IPS DF 6.9 (cell line): ENCODE data around the gene PDZRN3.

Experiments
- DNase-seq: peaks from one replicate; pipeline ENCODE4 v3.0.0-alpha.2; 2013; ENCODE audit warnings: low read depth, low spot score
- H3K27ac ChIP-seq: one replicate; pipeline ENCODE4 v1.5.1; 2013; ENCODE audit warnings: low read length, control low read depth
- H3K27me3 ChIP-seq: 2 replicates; pipeline ENCODE4 v1.6.1; 2013; ENCODE audit warnings: mild to moderate bottlenecking, low read length; ENCODE audit not compliant: control insufficient read depth, insufficient read depth
- H3K36me3 ChIP-seq: 2 replicates; pipeline ENCODE4 v1.6.1; 2013; ENCODE audit warnings: low read length; ENCODE audit not compliant: control insufficient read depth, insufficient read depth
- H3K4me1 ChIP-seq: 2 replicates; pipeline ENCODE4 v1.6.1; 2013; ENCODE audit warnings: low read length; ENCODE audit not compliant: control insufficient read depth, insufficient read depth
- H3K4me3 ChIP-seq: 2 replicates; pipeline ENCODE4 v1.5.1; 2013; ENCODE audit warnings: mild to moderate bottlenecking, low read length
- H3K9me3 ChIP-seq: 2 replicates; pipeline ENCODE4 v1.6.1; 2013; ENCODE audit warnings: low read length, inconsistent platforms; ENCODE audit not compliant: control insufficient read depth, insufficient read depth
- WGBS: extraction: QIAGEN DNeasy Blood & Tissue Kit; methylation state at CpG from one replicate; pipeline ENCODE4 v1.1.7; 2013; ENCODE audit warnings: mixed read lengths, missing lambda C conversion rate; ENCODE audit not compliant: insufficient read length, insufficient coverage; 5-methylcytosine and 5-hydroxymethylcytosine counted together

The PDZRN3 gene

GRCh38 chr3:73609315-73609641 lies 15.5 kb downstream of the PDZRN3 start:
- Histone ChIP-seq H3K27me3 (no peaks in the 10 kb centered on the region), H3K36me3 (no peaks in the 10 kb centered on the region), H3K4me1 (no peaks in the 10 kb centered on the region; the same call in 1 of the 2 replicates), H3K9me3 (no peaks in the 10 kb centered on the region), H3K4me3 (no peak overlapping the region), H3K27ac (no peak overlapping the region)
- DNase-seq: no peak
- no CpG with 5 or more reads among the region's 5 CpGs for WGBS

GRCh38 chr3:73608456-73609314 lies 16.1 kb downstream of the PDZRN3 start:
- WGBS: no CpG with 5 or more reads among the region's 12 CpGs
- DNase-seq: no peak

GRCh38 chr3:73605861-73606260 lies 18.9 kb downstream of the PDZRN3 start:
- Histone ChIP-seq H3K4me1 (peaks cover 2% of the 10 kb centered on the region; the same call in 1 of the 2 replicates), H3K9me3 (no peaks in the 10 kb centered on the region), H3K27ac (no peak overlapping the region), H3K4me3 (no peak overlapping the region), H3K36me3 (no peaks in the 10 kb centered on the region), H3K27me3 (no peaks in the 10 kb centered on the region)
- no peak for DNase-seq

More at GRCh38 chr3:73608456-73609314, 16.1 kb downstream of the PDZRN3 start:
- H3K9me3 ChIP-seq: no peaks in the 10 kb centered on the region
- H3K36me3 ChIP-seq: no peaks in the 10 kb centered on the region
- no peaks in the 10 kb centered on the region; the same call in 1 of the 2 replicates for H3K4me1 ChIP-seq
- no peak overlapping the region for H3K27ac ChIP-seq
- no peak overlapping the region for H3K4me3 ChIP-seq
- H3K27me3 ChIP-seq: no peaks in the 10 kb centered on the region

DNA sequence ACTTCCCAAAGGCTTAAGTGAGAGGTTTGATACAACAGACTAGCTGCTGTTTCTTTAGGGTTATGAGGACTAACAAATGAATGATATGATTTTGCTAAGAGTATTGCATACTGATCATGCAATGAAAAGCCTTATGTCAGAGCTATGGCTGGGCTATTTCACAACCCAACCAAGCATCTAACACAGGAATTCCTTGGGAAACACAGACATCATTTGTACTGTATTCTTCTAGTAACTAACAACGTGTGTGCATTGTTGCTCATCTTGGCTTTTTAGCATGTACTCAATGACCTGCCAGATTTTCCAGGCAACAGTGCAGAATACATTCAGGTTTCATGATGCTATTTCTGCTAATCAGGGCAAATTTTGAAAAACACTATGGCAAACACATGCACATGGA lies 19.3 kb downstream of the PDZRN3 start:
- no peaks in the 10 kb centered on the region for H3K27me3 ChIP-seq
- no peaks in the 10 kb centered on the region for H3K9me3 ChIP-seq
- DNase-seq: no peak
- peaks cover 2% of the 10 kb centered on the region; the same call in 1 of the 2 replicates for H3K4me1 ChIP-seq
- H3K4me3 ChIP-seq: no peak overlapping the region
- no peaks in the 10 kb centered on the region for H3K36me3 ChIP-seq
- H3K27ac ChIP-seq: no peak overlapping the region
- WGBS: no CpG with 5 or more reads among the region's 1 CpG

GRCh38 chr3:73604451-73604850 lies 20.3 kb downstream of the PDZRN3 start:
- H3K27ac ChIP-seq: no peak overlapping the region
- H3K9me3 ChIP-seq: no peaks in the 10 kb centered on the region
- DNase-seq: no peak
- no peak overlapping the region for H3K4me3 ChIP-seq
- no peaks in the 10 kb centered on the region for H3K36me3 ChIP-seq
- H3K27me3 ChIP-seq: no peaks in the 10 kb centered on the region
- no CpG with 5 or more reads among the region's 3 CpGs for WGBS
- peaks cover 2% of the 10 kb centered on the region; the same call in 1 of the 2 replicates for H3K4me1 ChIP-seq

- no CpG with 5 or more reads among the region's 1 CpG for WGBS
- Histone ChIP-seq H3K4me1 (peaks cover 2% of the 10 kb centered on the region; the same call in 1 of the 2 replicates), H3K27me3 (no peaks in the 10 kb centered on the region), H3K27ac (no peak overlapping the region), H3K36me3 (no peaks in the 10 kb centered on the region), H3K4me3 (no peak overlapping the region), H3K9me3 (no peaks in the 10 kb centered on the region)
- DNase-seq: no peak
Observed at GRCh38 chr3:73603762-73604171, 21.0 kb downstream of the PDZRN3 start.

DNA sequence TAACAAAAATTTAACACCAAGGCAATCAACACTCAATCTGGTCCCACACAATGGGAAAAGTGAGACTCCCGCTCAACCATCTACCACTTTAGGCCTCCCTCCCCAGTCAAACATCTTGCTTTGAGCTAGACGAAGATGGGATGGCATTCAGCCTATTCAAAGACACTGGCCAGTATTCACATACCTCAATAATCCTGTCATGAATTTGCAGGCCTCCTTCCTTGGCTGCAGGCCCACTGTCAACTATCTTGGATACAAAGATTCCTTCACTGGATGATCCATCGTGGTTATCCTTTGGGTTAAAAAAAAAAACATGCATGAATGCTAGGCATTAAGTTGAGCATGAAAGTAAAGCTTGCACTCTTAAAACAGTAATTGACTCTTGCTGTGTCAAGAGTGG lies 22.6 kb downstream of the PDZRN3 start:
- DNase-seq: no peak
- no peak overlapping the region for H3K4me3 ChIP-seq
- no CpG with 5 or more reads among the region's 3 CpGs for WGBS
- no peaks in the 10 kb centered on the region for H3K27me3 ChIP-seq
- peaks cover 2% of the 10 kb centered on the region; the same call in 1 of the 2 replicates for H3K4me1 ChIP-seq
- no peak overlapping the region for H3K27ac ChIP-seq
- H3K9me3 ChIP-seq: no peaks in the 10 kb centered on the region
- no peaks in the 10 kb centered on the region for H3K36me3 ChIP-seq

DNA sequence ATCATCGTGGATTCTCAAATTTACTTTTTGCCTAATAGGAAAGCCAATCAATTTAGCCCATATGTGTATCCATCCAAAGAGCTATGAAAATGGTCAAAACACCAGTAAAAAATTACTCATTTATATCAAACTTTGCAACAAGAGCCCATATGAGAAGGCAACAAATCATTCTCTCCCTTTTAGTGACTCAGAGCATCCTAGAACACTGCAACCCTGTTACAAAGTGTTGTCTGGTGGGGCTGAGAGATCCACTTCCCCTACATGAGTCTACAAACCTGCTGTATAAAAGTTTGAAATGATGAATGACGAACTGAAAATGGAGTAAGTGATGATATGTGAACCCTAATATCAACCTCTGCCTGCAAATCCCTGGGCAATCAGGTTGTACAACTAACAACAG lies 23.3 kb downstream of the PDZRN3 start:
- Histone ChIP-seq H3K4me3 (no peak overlapping the region), H3K27ac (no peak overlapping the region)
- no CpG with 5 or more reads among the region's 2 CpGs for WGBS

GRCh38 chr3:73601011-73601410 lies 23.7 kb downstream of the PDZRN3 start:
- no peaks in the 10 kb centered on the region for H3K9me3 ChIP-seq
- no peaks in the 10 kb centered on the region for H3K27me3 ChIP-seq
- H3K4me1 ChIP-seq: peaks cover 2% of the 10 kb centered on the region; the same call in 1 of the 2 replicates
- no peaks in the 10 kb centered on the region for H3K36me3 ChIP-seq
- no peak for DNase-seq
- H3K27ac ChIP-seq: no peak overlapping the region
- no peak overlapping the region for H3K4me3 ChIP-seq
- WGBS: no CpG with 5 or more reads among the region's 4 CpGs

More for the DNA sequence above, 23.3 kb downstream of the PDZRN3 start:
- Histone ChIP-seq H3K27me3 (no peaks in the 10 kb centered on the region), H3K4me1 (peaks cover 2% of the 10 kb centered on the region; the same call in 1 of the 2 replicates), H3K9me3 (no peaks in the 10 kb centered on the region), H3K36me3 (no peaks in the 10 kb centered on the region)
- DNase-seq: no peak

GRCh38 chr3:73600293-73600938 lies 24.3 kb downstream of the PDZRN3 start:
- no peaks in the 10 kb centered on the region for H3K36me3 ChIP-seq
- H3K27me3 ChIP-seq: no peaks in the 10 kb centered on the region
- WGBS: no CpG with 5 or more reads among the region's 5 CpGs
- no peak overlapping the region for H3K4me3 ChIP-seq
- peaks cover 2% of the 10 kb centered on the region; the same call in 1 of the 2 replicates for H3K4me1 ChIP-seq
- no peak overlapping the region for H3K27ac ChIP-seq
- H3K9me3 ChIP-seq: no peaks in the 10 kb centered on the region
- no peak for DNase-seq
